K562 (cell line): ENCODE data around the gene SPARC.

Experiments used
- CHD4 ChIP-seq: fragments of 200-600 bp; sonication (generic); IDR thresholded peaks from 3 replicates; pipeline ENCODE4 v1.6.1; 2012; ENCODE audit warnings: low read depth, mild to moderate bottlenecking, mixed read lengths, low read length, inconsistent platforms; ENCODE audit not compliant: insufficient read depth, insufficient replicate concordance, poor library complexity, severe bottlenecking
- KDM5B ChIP-seq: fragments of 200-600 bp; sonication (generic); IDR thresholded peaks from 2 replicates; pipeline ENCODE4 v1.6.1; 2012; ENCODE audit warnings: low read depth, mild to moderate bottlenecking, moderate library complexity, low read length, control low read depth, inconsistent platforms; ENCODE audit not compliant: insufficient replicate concordance
- ZBTB8A ChIP-seq: fragments of 450-650 bp; IDR thresholded peaks from 2 replicates; pipeline ENCODE4 v1.6.1; 2018; ENCODE audit warnings: mild to moderate bottlenecking, moderate library complexity; ENCODE audit not compliant: partially characterized antibody
- TF ChIP-seq, protein P1 (sequence below), 3 experiments: IDR thresholded peaks in 2 of 3; conservative IDR thresholded peaks in 1 of 3; 2 replicates each; pipeline ENCODE4 v1.5.1; 2011 to 2012; ENCODE audit warnings: low read length in 3 of 3, mild to moderate bottlenecking in 3 of 3, control low read depth in 2 of 3, improper control_type of control experiment in 1 of 3, inconsistent platforms in 1 of 3, low read depth in 1 of 3, mixed read lengths in 1 of 3, moderate library complexity in 1 of 3; ENCODE audit not compliant: insufficient read depth in 2 of 3

DNA sequence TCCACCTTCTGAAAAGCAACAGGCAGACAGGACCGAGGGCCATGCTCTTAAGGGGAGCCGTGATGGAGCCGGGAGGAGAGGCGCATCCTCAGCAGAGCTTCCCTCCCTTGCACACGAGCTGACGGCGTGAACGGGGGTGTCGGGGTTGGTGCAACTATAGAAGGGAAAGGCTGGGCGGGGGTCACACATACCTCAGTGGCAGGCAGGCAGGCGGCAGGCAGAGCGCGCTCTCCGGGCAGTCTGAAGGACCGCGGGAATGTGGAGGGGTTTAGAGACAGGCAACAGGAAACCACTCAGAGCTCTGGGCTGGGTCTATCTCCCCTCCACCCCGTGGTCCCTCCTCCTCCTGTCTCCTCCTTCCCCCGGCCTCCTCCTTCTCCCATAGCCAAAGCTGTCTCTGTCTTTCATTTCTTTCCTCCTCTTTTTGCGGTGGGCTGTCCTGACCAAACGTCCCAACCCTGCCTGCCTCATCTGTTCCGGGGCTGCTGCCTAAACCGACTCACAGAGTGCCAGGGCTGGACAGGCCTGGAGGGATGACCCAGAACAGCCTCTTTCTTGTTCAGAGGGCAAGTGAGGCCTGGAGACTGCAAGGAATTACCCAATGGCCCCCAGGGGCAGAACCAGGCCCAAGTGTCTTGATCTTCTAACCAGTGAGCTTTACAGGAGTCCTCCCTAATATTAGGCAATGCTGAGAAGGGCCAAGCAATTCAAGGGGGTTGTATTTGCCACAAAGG is at the start of gene SPARC:
- TF ChIP-seq, protein P1, sequence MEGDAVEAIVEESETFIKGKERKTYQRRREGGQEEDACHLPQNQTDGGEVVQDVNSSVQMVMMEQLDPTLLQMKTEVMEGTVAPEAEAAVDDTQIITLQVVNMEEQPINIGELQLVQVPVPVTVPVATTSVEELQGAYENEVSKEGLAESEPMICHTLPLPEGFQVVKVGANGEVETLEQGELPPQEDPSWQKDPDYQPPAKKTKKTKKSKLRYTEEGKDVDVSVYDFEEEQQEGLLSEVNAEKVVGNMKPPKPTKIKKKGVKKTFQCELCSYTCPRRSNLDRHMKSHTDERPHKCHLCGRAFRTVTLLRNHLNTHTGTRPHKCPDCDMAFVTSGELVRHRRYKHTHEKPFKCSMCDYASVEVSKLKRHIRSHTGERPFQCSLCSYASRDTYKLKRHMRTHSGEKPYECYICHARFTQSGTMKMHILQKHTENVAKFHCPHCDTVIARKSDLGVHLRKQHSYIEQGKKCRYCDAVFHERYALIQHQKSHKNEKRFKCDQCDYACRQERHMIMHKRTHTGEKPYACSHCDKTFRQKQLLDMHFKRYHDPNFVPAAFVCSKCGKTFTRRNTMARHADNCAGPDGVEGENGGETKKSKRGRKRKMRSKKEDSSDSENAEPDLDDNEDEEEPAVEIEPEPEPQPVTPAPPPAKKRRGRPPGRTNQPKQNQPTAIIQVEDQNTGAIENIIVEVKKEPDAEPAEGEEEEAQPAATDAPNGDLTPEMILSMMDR (IDR thresholded peaks at IDR 0.05 in 2 of 3, conservative IDR thresholded peaks at IDR 0.05 in 1 of 3; ENCODE audit: insufficient read depth in 2 of 3, low read depth in 1 of 3, low read length in 3 of 3) = no peak
- TF ChIP-seq ZBTB8A = no peak
- no peak for TF ChIP-seq CHD4
- TF ChIP-seq KDM5B = no peak
